Aorta (tissue), 5 donors: ENCODE measurements around the gene IL1F10. TPM values are rescaled to one million over a fixed set of nuclear protein-coding genes. Genes with fewer than 3 reads are reported as not detected.

Source experiments
- ATAC-seq: fragments of 200-7000 bp; cut with Tn5 transposase; one replicate; pipeline ENCODE4 v1.9.1; 2022; ENCODE audit warnings: moderate library complexity; ENCODE audit not compliant: low FRiP score
- DNase-seq, 2 donors: peaks; one replicate each; pipeline ENCODE4 v3.0.0-alpha.2; 2020
- H3K27ac ChIP-seq, 2 donors: one replicate each; pipeline ENCODE4 v1.5.1; 2013; ENCODE audit warnings: low read length in 2 of 2, mild to moderate bottlenecking in 2 of 2, moderate library complexity in 2 of 2, control low read depth in 1 of 2, inconsistent platforms in 1 of 2, low read depth in 1 of 2
- H3K27me3 ChIP-seq, 2 donors: one replicate each; pipeline ENCODE4 v1.6.1; 2013; ENCODE audit warnings: control low read depth in 1 of 2, low read length in 1 of 2, mild to moderate bottlenecking in 1 of 2, moderate library complexity in 1 of 2; ENCODE audit not compliant: insufficient read depth in 2 of 2, control insufficient read depth in 1 of 2
- H3K36me3 ChIP-seq, 2 donors: one replicate each; pipeline ENCODE4 v1.6.1; 2013; ENCODE audit warnings: control low read depth in 1 of 2, low read length in 1 of 2, mild to moderate bottlenecking in 1 of 2; ENCODE audit not compliant: insufficient read depth in 2 of 2, control insufficient read depth in 1 of 2
- H3K4me1 ChIP-seq, 2 donors: one replicate each; pipeline ENCODE4 v1.6.1; 2013; ENCODE audit warnings: low read length in 2 of 2, control low read depth in 1 of 2, mild to moderate bottlenecking in 1 of 2, moderate library complexity in 1 of 2; ENCODE audit not compliant: insufficient read depth in 2 of 2, control insufficient read depth in 1 of 2
- H3K4me3 ChIP-seq, 2 donors: one replicate each; pipeline ENCODE4 v1.5.1; 2013; ENCODE audit warnings: low read length in 2 of 2, control low read depth in 1 of 2, mild to moderate bottlenecking in 1 of 2
- H3K9me3 ChIP-seq: one replicate; pipeline ENCODE4 v1.6.1; 2013; ENCODE audit warnings: mild to moderate bottlenecking, low read length; ENCODE audit not compliant: control insufficient read depth
- WGBS, 2 donors: extraction: QIAGEN DNeasy Blood & Tissue Kit; methylation state at CpG; one replicate each; pipeline ENCODE4 v1.1.7; 2013; 5-methylcytosine and 5-hydroxymethylcytosine counted together
- intact Hi-C, 2 donors: fragments of 100-400 bp; cut with DNase I; formaldehyde crosslinking; loops; one replicate each; pipeline versions ENCODE4 v1.14.2 to v1.15.0; 2022
- polyA plus RNA-seq, 2 donors: library from polyadenylated mRNA; stranded (reverse); fragments of 200-250 nt; gene quantifications; one replicate each; pipeline ENCODE4 v1.2.3, GENCODE V29; 2013
- total RNA-seq, 2 donors: library from RNA; stranded (reverse); fragmentation: NEBNext Ultra II Directional; extraction: Animal tissue kit (Norgen Biotek cat#: 25700); gene quantifications; one replicate each; pipeline ENCODE4 v1.2.1, GENCODE V29; 2021
- donor health status: healthy with polysubstance abuse.
- donor health status: Bipolar disorder and iron deficiency.
- donor health status: DM: no; HTN: no; CAD: no.
- donor health status: DM: no; HTN: no; CAD: no.
- donor health status: DM: yes; HTN: yes; CAD: no.

Gene IL1F10
- total and polyA plus RNA-seq, 4 donors, result not detected

- Histone ChIP-seq H3K4me3 (no peak overlapping the region), H3K36me3 (no peaks in the 10 kb centered on the region), H3K27ac (no peak overlapping the region), H3K9me3 (peaks cover 3% of the 10 kb centered on the region), H3K4me1 (no peaks in the 10 kb centered on the region), H3K27me3 (no peaks in the 10 kb centered on the region)
- DNase-seq (no peak), ATAC-seq (no peak)
- intact Hi-C loops, result no loop called here
These were observed 13.7 kb upstream of the IL1F10 start for GRCh38 chr2:113054066-113054465.

GRCh38 chr2:113056521-113056920 is 11.2 kb upstream of the IL1F10 start:
- Histone ChIP-seq H3K27me3 (no peaks in the 10 kb centered on the region), H3K4me1 (no peaks in the 10 kb centered on the region), H3K4me3 (no peak overlapping the region), H3K9me3 (no peaks in the 10 kb centered on the region), H3K36me3 (no peaks in the 10 kb centered on the region), H3K27ac (no peak overlapping the region)
- 57 to 65% methylated on average over 1 of the region's 1 CpG for WGBS, 2 donors
- intact Hi-C loops, result no loop called here
- DNase-seq, result no peak
- ATAC-seq, result no peak

- 34 to 63% methylated on average over 1 of the region's 1 CpG for WGBS, 2 donors
- intact Hi-C loops, result no loop called here
- no peak for DNase-seq
- H3K9me3 ChIP-seq, result no peaks in the 10 kb centered on the region
- H3K4me1 ChIP-seq, result no peaks in the 10 kb centered on the region
- H3K27me3 ChIP-seq, result no peaks in the 10 kb centered on the region
- ATAC-seq, result no peak
- H3K27ac ChIP-seq, result no peak overlapping the region
- H3K36me3 ChIP-seq, result no peaks in the 10 kb centered on the region
- no peak overlapping the region for H3K4me3 ChIP-seq
These were observed 10.7 kb upstream of the IL1F10 start for GRCh38 chr2:113057117-113057516.

GRCh38 chr2:113058411-113058994 is 9.3 kb upstream of the IL1F10 start:
- Histone ChIP-seq H3K4me1 (no peaks in the 10 kb centered on the region), H3K36me3 (no peaks in the 10 kb centered on the region), H3K27me3 (no peaks in the 10 kb centered on the region), H3K9me3 (no peaks in the 10 kb centered on the region), H3K4me3 (no peak overlapping the region), H3K27ac (no peak overlapping the region)
- no peak for DNase-seq
- intact Hi-C loops, result no loop called here
- no peak for ATAC-seq
- 50 to 66% methylated on average over 2 of the region's 2 CpGs for WGBS, 2 donors

- Histone ChIP-seq H3K9me3 (no peaks in the 10 kb centered on the region), H3K27me3 (no peaks in the 10 kb centered on the region), H3K4me3 (no peak within 1 kb of the TSS), H3K36me3 (no peaks in the 10 kb centered on the region), H3K27ac (no peak within 1 kb of the TSS), H3K4me1 (no peaks in the 10 kb centered on the region)
- no peak for DNase-seq
- ATAC-seq, result peak; percentile 9
- 65 to 72% methylated on average over 15 of the region's 15 CpGs for WGBS, 2 donors
- intact Hi-C loops, result no loop called here
These were observed 8.5 kb upstream of the IL1F10 start, which contains the start of gene IL36RN for GRCh38 chr2:113058998-113059960. TSS of gene IL36RN (plus strand) at chr2:113059198. CDS start at chr2:113059439, 241 bp downstream.

GRCh38 chr2:113060396-113060795 is 7.4 kb upstream of the IL1F10 start:
- ATAC-seq (no peak), DNase-seq (no peak)
- H3K4me3 ChIP-seq, result no peak overlapping the region

GRCh38 chr2:113060796-113061195 is 7.0 kb upstream of the IL1F10 start:
- Histone ChIP-seq H3K36me3 (no peaks in the 10 kb centered on the region), H3K9me3 (peaks cover 3% of the 10 kb centered on the region), H3K27me3 (no peaks in the 10 kb centered on the region), H3K27ac (no peak overlapping the region), H3K4me1 (no peaks in the 10 kb centered on the region), H3K4me3 (no peak overlapping the region)
- no peak for DNase-seq
- intact Hi-C loops, result no loop called here
- ATAC-seq, result no peak
- 47 to 48% methylated on average over 1 of the region's 1 CpG for WGBS, 2 donors

More at GRCh38 chr2:113060396-113060795, 7.4 kb upstream of the IL1F10 start:
- intact Hi-C loops, result no loop called here
- Histone ChIP-seq H3K4me1 (no peaks in the 10 kb centered on the region), H3K27ac (no peak overlapping the region), H3K9me3 (peaks cover 3% of the 10 kb centered on the region), H3K27me3 (no peaks in the 10 kb centered on the region), H3K36me3 (no peaks in the 10 kb centered on the region)
- WGBS, 2 donors, result 66 to 73% methylated on average over 4 of the region's 4 CpGs

- Histone ChIP-seq H3K4me3 (no peak overlapping the region), H3K27ac (no peak overlapping the region), H3K36me3 (no peaks in the 10 kb centered on the region), H3K27me3 (no peaks in the 10 kb centered on the region), H3K4me1 (no peaks in the 10 kb centered on the region), H3K9me3 (peaks cover 3% of the 10 kb centered on the region)
- no peak for ATAC-seq
- 60 to 64% methylated on average over 2 of the region's 2 CpGs for WGBS, 2 donors
- no peak for DNase-seq
- intact Hi-C loops, result no loop called here
These were observed 6.5 kb upstream of the IL1F10 start for GRCh38 chr2:113061241-113061640.
